GM23248 (cell line): Measurements from ENCODE around the gene ABCG1.

ENCODE experiments used
- EZH2 ChIP-seq: fragments of 200-600 bp; sonication (generic); IDR thresholded peaks from 2 replicates; pipeline ENCODE4 v1.6.1; 2018; ENCODE audit warnings: antibody characterized with exemption, mild to moderate bottlenecking; ENCODE audit not compliant: insufficient read depth, poor library complexity, severe bottlenecking
- EZH2phosphoT487 ChIP-seq: fragments of 200-600 bp; sonication (generic); IDR thresholded peaks from 2 replicates; pipeline ENCODE4 v1.6.1; 2018; ENCODE audit warnings: antibody characterized with exemption, moderate library complexity, mild to moderate bottlenecking, low read depth; ENCODE audit not compliant: insufficient read depth

DNA sequence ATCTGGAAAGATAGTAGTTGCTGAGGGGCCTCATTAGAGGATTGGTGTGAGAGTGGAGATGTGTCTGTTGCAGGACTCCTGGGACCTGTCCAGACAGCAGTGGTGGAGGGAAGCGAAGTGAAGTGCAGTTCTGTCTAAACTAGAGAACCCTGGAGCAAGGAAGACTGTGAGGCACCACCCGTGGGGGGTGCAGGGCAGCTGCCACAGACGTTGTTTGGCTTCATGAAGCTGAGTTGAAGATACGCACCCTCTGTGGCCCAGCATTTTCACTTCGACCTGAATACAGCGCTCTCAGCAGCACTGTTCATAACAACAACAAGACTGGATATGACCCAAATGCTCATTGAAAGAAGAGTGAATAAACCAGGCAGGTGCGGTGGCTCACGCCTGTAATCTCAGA is 29.3 kb downstream of the ABCG1 start:
- TF ChIP-seq EZH2phosphoT487 = no peak
- TF ChIP-seq EZH2 = no peak
